ENCODE measurements around the gene GNAT2.

Gene GNAT2

DNA sequence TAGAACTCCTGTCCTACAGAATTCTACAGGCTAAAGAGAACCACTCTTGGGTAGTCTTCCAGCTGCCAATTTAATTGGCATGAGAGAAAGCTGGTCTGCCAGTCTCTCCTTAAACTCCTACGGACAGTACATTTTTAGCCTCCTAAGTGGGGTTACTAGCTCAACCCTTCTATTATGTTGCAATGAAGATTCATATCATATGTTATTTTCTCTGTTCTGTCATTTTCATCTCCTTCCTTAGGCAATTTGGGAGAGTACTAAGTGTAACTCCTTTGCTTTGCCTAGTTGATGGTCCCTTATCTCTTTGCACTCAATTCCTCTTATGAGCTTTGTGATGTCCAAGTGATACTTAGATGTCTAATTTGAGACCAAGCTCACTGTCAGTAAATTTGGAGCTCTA, 14.0 kb downstream of the GNAT2 start:
- DNase-seq = no peak

DNA sequence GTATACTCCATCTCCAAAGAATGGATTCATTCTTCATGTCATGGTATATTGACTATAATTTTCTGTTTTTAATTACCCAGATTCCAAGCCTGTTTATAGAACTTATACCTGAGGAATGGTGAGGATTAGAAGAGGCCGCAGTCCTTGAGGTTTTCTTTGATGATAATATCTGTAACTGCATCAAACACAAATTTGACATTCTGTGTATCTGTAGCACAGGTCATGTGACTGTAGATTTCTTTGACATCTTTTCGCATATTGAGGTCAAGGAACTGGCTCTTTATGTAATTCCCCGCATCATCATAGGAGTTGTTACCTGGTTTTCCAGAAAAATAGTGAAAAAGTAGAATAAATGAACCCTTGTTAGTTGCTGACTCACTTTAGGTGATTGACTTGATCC, 16.2 kb downstream of the GNAT2 start:
- no peak for DNase-seq

DNA sequence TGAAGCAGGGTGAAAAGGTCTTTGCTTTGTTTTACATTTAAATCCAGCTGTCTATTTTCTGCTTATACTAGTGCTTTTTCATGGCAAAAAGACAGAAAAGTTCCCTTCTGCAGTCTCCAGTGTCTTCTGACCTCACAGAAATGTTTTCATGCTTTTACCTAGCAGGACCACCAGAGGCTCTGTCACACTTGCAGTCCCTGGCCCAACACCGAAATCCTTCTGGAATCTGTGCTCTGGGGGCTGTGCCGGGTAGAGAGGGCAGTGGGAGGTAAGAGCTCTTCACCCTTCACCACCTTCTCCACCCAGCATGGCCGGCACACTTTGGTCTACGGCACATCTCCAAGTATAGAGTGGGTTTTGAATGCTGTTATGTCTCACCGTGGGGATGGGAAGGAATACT, 20.8 kb downstream of the GNAT2 start:
- DNase-seq = no peak

DNA sequence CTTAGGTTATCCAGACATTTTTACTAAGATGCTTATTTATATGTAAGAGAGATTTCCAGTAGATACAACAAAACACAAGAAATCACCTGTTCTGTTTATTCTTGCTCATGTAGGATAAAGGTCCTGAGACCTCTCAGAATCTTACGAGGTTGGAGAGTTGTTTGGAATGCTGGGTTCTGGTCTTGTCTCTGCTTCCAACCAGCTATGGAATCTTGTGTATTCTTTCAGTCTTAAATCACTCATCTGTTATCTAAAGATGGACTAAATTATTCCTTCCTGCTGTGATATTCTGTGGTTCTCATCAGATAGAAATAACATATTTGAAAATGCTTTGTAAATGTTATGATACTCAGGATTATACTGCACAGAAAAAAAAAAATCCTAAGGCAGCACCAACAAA, 21.3 kb downstream of the GNAT2 start:
- no peak for DNase-seq

DNA sequence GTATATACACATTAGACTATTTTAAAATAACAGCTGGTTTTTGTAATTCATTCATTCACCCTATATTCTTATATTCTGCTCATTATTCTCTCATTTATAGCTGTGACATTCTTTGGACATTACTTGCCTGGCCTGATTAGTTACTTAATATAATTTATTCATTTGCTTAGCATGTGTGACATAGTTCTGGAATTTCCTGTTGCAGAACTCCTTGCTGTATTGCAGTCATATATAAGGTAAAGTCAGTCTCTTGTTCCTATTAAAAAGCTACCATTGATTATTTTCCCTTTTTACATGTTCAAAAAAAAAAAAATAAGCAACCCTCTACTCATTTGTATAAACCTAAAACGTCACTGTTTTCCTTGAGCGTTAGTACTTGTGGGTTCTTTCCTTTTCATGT, 23.9 kb downstream of the GNAT2 start:
- DNase-seq = no peak

DNA sequence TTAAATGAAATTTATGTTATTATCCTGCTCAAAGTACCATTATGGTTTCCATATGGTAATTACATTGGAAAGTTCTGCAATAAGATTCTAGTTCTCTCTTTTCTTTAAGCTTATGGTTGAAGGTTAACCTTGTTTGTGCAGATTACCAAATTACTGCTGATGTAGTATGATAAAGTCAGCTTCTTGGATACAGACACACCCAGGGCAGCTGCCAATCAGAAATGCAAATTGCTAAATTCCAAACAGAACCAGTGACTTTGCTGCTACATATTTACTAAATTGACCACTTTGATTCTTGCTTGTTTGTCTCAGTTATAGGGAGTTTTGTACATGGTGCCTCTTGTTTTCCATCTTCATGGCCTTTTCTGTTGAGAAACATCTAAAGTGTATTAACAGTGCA, 26.5 kb downstream of the GNAT2 start:
- DNase-seq = no peak

DNA sequence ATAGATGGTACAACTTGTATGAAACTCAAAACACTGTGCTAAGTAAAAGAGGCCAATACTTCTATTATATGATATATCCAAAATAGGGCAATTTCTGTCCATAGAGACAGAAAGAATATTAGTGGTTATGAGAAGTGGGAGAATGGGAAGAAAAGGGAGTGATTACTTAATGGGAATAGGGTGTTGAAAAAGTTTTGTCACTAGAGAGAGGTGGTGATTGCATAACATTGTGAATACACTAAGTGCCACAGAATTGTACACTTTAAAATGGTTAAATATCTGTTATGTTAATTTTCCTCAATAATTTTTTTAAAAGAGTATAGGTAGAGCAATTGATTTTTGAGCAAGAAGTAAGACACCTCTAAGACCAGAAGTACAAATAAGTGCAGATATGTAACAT, 29.7 kb downstream of the GNAT2 start:
- no peak for DNase-seq

DNA sequence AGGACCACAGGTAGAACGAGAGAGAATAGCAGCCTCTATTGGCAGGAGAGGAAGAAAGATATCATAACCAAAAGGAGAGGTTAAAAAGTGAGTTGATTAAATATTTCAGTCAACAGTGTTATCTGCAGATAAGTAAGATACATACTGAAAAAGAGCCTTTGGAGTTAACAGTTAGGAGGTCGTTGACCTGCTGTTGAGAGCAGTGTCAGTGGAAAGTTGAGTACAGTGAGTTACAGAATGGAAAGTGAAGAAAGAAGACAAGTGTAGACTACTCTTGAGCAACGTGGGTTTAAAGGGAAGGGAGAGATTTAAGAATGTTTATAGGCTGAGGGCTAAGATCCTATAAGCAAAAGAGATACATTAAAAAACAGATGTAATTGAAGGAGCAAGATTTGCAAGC, 30.2 kb downstream of the GNAT2 start:
- no peak for DNase-seq

DNA sequence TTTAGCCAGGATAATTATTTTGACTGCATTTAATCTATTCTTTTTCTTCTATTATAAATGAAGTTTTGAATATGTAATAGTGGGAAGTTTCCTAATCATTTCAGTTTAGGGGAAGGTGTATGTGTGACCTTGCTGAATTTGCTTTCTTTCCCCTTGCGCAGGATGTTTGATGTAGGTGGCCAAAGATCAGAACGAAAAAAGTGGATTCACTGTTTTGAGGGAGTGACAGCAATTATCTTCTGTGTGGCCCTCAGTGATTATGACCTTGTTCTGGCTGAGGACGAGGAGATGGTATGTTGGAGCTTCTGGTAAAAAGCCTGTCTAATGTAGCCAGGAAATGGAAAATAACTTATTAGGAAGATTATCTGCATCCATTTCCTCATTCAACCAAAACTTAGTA, 33.4 kb downstream of the GNAT2 start:
- no peak for DNase-seq

DNA sequence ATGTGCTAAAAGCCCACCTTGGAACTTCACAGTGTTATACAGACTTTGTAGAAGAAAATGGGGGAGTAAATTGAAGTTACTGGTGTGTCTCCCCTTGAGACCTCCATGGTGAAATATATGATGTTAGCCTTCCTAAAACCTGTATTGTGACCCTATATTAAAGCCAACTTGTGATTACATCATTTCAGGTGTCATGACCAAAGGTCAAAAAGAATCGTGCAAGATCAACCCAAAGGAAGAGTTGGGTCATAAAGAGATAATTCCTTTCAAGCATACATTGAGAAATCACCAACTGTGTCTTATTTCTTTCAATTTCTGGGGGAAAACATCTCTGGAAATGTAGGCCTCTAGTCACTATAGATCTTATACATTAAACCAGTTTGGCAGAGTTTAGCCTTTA, 34.6 kb downstream of the GNAT2 start:
- DNase-seq = no peak

DNA sequence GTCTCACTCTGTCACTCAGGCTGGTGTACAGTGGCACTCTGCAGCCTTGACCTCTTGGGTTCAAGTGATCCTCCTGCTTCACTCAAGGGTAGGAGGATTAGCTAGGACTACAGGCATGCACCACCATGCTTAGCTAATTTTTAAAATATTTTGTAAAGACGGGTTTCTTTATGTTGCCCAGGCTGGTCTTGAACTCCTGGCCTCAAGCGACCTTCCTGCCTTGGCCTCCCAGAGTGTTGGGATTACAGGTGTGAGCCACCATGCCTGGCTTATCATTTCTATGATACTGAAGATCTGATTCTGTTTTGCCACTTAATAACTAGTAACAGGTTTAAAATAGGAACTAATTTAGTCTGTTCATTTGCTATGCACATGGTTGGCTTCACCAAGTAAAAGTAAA, 37.4 kb downstream of the GNAT2 start:
- no peak for DNase-seq

DNA sequence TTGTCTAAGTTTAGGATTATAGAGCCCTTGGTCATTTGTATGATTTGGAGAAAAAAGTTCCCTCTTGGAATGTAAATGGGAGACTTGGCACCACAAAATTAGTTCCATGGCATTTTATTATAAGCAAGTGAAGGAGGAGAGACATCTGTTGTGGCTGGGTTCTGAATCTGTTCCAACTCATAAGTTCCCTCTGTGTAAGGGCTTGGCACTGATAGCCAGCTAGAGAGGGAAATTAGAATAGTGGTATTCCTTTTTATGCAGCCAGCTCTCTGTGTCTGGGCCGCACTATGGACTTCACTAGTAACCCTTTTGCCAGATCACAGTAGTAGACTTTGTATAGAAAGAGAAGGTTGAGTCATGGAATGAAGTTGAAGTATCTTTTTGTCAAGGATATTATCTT, 39.9 kb downstream of the GNAT2 start:
- DNase-seq = no peak

DNA sequence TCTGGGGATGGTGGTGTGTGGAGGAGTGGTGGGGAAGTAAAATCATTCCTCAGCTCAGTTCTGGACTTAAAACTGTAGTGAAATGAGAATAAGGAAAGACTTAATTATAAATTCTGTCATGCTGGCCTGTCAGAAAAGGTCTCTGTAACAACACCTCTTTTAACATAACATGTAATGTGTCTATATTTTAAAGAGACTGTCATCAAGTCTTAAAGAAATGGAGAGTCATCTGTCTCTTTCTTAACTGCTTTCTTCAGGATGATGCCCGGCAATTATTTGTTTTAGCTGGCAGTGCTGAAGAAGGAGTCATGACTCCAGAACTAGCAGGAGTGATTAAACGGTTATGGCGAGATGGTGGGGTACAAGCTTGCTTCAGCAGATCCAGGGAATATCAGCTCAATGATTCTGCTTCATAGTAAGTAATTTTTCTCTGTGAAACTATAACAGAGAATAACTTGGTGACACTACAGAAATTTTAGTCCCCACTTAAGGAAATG, 40.4 kb downstream of the GNAT2 start:
- no peak for DNase-seq

DNA sequence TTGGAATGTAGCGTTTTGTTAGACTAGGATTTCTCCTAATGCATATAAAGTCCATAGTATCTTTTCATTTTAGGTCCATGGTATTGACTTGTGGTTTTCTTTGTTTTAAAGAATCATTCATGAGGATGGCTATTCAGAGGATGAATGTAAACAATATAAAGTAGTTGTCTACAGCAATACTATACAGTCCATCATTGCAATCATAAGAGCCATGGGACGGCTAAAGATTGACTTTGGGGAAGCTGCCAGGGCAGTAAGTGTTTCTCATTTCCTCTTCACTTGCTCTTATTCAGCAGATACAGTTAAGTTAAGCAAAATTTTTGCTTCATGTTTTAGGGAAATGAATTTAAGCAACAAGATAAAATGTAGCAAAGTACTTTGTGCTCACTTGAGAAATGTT, 45.6 kb downstream of the GNAT2 start:
- DNase-seq = no peak

DNA sequence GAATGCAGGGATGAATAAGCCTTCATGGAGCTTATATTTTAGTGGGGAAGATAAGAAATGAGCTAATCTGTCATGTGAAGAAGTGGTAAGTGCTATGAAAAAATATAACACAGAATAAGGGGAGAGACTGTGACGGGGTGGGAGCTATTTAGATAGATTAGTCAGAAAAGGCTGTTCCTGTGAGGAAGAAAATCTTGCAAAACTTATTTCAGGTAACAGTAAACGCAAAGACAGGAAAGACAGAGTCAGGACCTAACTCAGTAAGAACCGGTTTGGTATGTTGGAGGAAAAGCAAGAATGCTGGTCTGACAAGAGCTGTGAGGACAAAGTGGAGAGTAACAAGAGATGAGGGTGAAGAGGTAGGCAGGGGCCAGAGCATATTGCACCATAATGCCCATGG, 49.0 kb downstream of the GNAT2 start:
- no peak for DNase-seq

DNA sequence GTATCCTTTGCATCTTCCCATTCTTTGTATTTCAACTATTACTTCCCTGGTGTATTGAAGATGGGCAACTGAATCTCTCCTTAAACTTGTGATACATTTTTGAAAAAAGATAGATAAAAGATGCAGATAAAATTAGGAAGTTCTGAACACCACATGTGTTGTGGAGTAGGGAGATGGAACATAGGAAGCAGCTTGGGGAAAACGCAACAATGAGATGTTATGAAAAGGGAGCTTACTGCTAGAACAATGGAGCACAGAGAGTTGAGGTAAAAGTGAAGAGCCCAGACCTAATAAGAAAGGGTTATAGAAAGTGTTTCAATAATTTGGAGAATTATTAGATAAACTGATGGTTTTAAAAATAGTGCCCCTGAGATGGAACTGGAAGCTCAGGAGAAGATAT, 50.1 kb downstream of the GNAT2 start:
- DNase-seq = no peak

DNA sequence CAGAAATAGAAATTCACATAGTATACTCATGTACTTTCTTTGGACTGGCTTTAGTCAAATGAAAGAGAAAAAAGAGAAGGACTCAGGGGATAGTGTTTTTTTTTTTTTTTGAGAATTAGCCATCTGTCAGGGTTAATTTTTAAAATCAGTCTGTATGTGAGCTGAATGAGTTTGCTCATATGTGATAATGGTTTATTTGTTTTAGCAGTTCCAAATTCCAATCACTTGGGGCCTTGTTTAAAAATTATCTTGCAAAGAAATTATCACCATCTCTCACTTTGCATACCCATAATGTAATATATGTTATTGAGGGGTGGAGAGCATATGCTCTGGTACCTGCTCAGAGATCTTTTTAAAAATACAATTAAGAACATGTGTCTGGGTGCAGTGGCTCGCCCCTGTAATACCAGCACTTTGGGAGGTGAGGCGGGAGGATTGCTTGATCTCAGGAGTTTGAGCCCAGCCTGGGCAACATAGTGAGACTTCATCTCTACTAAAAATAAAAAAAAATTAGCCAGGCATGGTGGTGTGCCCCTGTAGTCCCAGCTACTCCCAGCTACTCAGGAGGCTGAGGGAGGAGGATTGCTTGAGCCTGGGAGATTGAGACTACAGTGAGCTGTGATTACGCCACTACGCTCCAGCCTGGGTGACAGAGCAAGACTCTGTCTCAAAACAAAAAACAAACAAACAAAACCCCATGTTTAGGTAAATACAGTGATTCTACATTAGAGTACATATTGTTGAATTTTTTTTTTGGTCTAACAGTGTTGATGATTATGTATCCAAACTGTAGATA, 51.3 kb downstream of the GNAT2 start:
- DNase-seq = no peak

DNA sequence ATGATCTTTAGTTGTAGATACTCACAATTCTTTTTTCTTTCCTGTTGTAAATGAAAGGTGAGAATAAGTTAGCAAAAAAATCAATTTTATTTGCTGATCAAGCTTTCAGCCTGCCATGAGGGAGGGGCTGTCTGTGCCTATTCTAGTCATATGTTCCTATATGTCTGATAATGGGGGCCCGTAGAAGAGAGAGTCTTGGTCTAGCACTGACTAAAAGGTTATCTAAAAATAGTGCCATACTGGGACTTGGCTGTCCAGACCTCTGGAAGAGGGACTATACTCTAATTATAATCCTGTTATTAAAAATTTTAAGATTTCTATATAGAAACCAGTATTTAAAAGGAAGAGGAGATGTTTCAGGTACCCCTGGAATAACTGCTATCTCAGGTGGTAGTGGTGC, 52.4 kb downstream of the GNAT2 start:
- DNase-seq = no peak

DNA sequence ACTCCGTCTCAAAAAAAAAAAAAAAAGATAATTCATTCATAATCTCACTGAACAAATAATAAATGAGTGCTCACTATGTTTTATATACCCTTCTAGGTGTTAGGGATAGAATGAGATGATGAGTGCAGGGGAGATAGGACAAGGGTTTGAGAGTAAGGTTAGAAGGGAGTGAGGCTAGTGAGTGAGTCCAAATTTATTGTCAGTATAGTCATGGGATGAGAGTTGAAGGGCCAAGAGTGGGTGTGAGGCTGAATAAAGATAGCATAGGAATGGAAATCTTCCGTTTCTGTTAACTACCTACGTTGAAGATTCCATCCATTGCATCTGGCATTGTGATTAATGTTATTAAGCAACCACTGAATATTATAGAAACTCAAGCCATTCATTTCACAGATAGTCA, 54.2 kb downstream of the GNAT2 start:
- no peak for DNase-seq

DNA sequence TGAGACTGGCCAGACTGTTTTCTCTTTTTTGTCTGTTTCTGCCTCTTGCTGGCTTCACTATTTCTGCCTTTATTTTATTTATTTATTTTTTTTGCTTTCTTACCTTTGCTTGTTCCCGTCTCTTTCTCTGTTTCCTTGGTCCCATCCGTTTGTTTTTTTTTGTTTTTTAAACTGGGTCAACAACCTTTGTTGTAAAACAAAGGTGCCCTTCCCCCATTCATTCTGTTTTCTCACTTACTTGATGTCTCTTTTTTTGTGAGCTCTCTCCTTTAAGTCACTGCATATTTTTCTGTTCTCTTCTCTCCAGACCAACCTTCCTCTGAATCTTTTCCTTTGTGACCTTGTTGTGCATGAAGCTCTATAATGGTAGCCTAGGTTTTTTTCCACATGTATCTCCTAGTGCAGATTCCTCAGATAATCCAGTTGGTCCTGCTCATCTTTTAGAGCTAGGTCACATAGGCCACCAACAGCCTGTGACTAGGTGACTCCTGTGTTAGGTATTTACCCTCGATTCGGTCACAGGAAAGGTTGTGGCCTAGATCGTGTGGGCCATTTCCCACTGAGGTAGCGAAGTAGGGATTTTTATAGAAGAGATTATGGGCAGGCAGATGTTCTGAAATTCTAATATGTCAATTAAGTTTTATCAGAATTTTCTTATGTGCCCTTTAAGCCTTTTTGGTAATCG, 55.1 kb downstream of the GNAT2 start:
- no peak for DNase-seq

DNA sequence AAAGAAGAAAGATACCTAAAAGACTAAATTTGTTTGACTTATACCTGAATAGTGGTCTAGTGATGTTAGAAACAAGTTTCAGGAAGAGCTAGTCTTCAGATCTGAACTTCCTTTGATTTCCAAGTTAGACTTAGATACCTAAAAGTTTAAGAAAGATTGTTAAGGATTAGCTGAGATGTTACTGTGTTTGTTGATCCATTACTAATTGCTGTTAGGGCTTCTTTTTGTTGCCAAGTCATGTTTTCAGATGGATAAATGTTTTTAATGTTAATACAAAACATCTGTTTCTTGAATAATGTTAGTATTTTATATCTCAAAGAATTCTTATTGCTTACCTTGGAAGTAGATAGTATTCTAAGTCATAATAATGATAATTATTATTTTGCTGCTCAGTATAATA, 59.4 kb downstream of the GNAT2 start:
- DNase-seq = no peak

DNA sequence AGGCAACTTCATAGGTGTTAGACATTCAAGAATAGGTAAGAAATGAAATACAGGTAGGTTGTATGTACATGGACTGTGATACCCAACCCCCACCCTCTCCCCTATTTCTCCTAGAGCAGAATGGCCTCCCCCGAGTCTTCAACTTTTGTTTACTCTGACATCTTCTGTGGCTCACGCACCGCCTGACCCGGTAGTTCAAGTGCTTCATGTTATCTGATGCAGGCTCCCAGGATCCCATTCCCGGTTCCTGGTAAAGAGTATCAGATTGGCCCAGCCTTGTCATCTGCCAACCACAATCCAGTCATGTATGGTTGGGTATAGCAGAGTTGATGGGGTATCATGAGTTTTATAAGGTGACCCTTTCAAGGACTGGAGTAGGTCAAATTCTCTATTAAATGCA, 61.9 kb downstream of the GNAT2 start:
- no peak for DNase-seq

DNA sequence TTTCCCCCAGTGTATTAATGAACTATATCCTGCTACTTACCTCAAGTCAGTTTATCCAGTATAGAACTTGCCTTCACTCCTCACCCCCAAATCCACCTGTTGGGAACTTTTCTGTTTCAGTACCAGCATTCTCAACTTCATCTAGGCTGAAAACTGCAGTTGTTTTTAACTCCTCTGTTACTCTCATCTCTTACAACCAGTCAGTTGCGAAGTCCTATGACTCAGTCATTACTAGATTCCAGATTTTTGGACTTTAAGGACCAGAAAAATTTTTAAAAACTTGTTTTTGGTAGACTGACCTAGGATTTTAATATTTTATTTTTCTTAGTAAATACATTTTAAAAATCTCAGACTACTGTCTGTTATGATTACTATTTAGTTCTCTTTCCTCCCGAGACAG, 62.9 kb downstream of the GNAT2 start:
- DNase-seq = no peak

Data from stimulated activated naive CD4-positive, alpha-beta T cell treated with Interleukin-2 at 50 U/mL for 16 hours (primary cell).